Brain microvascular endothelial cell (primary cell): Measurements from ENCODE around the gene COPS4.
"Not testable (repeated sequence)": the region's sequence is repeated elsewhere in the genome, so short reads cannot be mapped to it uniquely, and the experiment has no call there.

Experiments used
- DNase-seq: peaks from one replicate; pipeline ENCODE4 v3.0.0-alpha.2; 2020
- H3K27ac ChIP-seq: fragments of 250-450 bp; sonication (Bioruptor Pico); 2 replicates; pipeline ENCODE4 v1.5.1; 2020; ENCODE audit warnings: mild to moderate bottlenecking, moderate library complexity
- H3K27me3 ChIP-seq: fragments of 250-450 bp; sonication (Bioruptor Pico); replicated peaks from 2 replicates; pipeline ENCODE4 v1.5.1; 2020; ENCODE audit warnings: mild to moderate bottlenecking
- H3K36me3 ChIP-seq: fragments of 250-450 bp; sonication (Bioruptor Pico); replicated peaks from 2 replicates; pipeline ENCODE4 v1.5.1; 2020; ENCODE audit warnings: mild to moderate bottlenecking
- H3K4me3 ChIP-seq: 2 replicates; pipeline ENCODE4 v1.5.1; 2011; ENCODE audit warnings: low read depth, mild to moderate bottlenecking, control low read depth, low read length, moderate library complexity
- CTCF ChIP-seq: IDR thresholded peaks from 2 replicates; pipeline ENCODE4 v1.5.1; 2011; ENCODE audit warnings: low read depth, mild to moderate bottlenecking, moderate library complexity, low read length, control low read depth, inconsistent platforms; ENCODE audit errors: missing control alignments
- in situ Hi-C: cut with HindIII; loops from 2 replicates; pipeline ENCODE4 v1.10.0; 2017; ENCODE audit warnings: low sequenced_read_pairs, low pct_ligation_motif_present

COPS4 gene

GRCh38 chr4:83075311-83076095 is 40.5 kb downstream of the COPS4 start:
- peaks cover 2% of the 10 kb centered on the region for H3K36me3 ChIP-seq
- H3K27me3 ChIP-seq = no peaks in the 10 kb centered on the region
- no peak overlapping the region for H3K4me3 ChIP-seq
- no peak for TF ChIP-seq CTCF
- DNase-seq = no peak
- in situ Hi-C loops = no loop called here
- H3K27ac ChIP-seq = no peak overlapping the region

- Histone ChIP-seq H3K27ac (no peak overlapping the region), H3K36me3 (no peaks in the 10 kb centered on the region), H3K4me3 (no peak overlapping the region), H3K27me3 (no peaks in the 10 kb centered on the region)
- TF ChIP-seq CTCF = no peak
- DNase-seq = no peak
- in situ Hi-C loops = no loop called here
These were observed 45.6 kb downstream of the COPS4 start for GRCh38 chr4:83080561-83080960.

GRCh38 chr4:83082777-83083176 is 47.8 kb downstream of the COPS4 start:
- TF ChIP-seq CTCF = no peak
- H3K27me3 ChIP-seq = no peaks in the 10 kb centered on the region
- in situ Hi-C loops = no loop called here
- no peak overlapping the region for H3K4me3 ChIP-seq
- no peak for DNase-seq
- H3K27ac ChIP-seq = no peak overlapping the region
- H3K36me3 ChIP-seq = no peaks in the 10 kb centered on the region

GRCh38 chr4:83083925-83084475 is 49.0 kb downstream of the COPS4 start:
- no peak overlapping the region for H3K4me3 ChIP-seq
- DNase-seq = no peak
- TF ChIP-seq CTCF = no peak
- H3K27ac ChIP-seq = no peak overlapping the region
- no peaks in the 10 kb centered on the region for H3K36me3 ChIP-seq
- no peaks in the 10 kb centered on the region for H3K27me3 ChIP-seq
- in situ Hi-C loops = no loop called here

GRCh38 chr4:83084956-83085355 is 50.0 kb downstream of the COPS4 start:
- H3K27ac ChIP-seq, H3K36me3 ChIP-seq, in situ Hi-C loops, H3K27me3 ChIP-seq, H3K4me3 ChIP-seq, DNase-seq: not testable (repeated sequence)

GRCh38 chr4:83089410-83090157 is 54.6 kb downstream of the COPS4 start:
- in situ Hi-C loops = no loop called here
- Histone ChIP-seq H3K36me3 (no peaks in the 10 kb centered on the region), H3K27ac (no peak overlapping the region), H3K27me3 (no peaks in the 10 kb centered on the region), H3K4me3 (no peak overlapping the region)
- DNase-seq = no peak
- TF ChIP-seq CTCF = no peak
